Neural cell (in vitro differentiated cells): ENCODE data around the gene SNRPD1. TPM values are rescaled to one million over a fixed set of nuclear protein-coding genes. Genes with fewer than 3 reads are reported as not detected.
"Not testable (repeated sequence)": the region's sequence is repeated elsewhere in the genome, so short reads cannot be mapped to it uniquely, and the experiment has no call there.

Experiments
- H2AFZ ChIP-seq: fragments of 200-600, 300-800 bp; sonication (generic), shearing (Covaris generic); 2 replicates; pipeline ENCODE4 v1.6.0; 2014; ENCODE audit warnings: low read depth, mild to moderate bottlenecking, antibody characterized with exemption, low read length, moderate library complexity
- H3F3A ChIP-seq: fragments of 200-600 bp; shearing (Covaris generic); 2 replicates; pipeline ENCODE4 v1.6.1; 2016; ENCODE audit warnings: mild to moderate bottlenecking, moderate library complexity, mixed read lengths, antibody characterized with exemption, low read length; ENCODE audit not compliant: insufficient read depth, poor library complexity, severe bottlenecking
- H3K27ac ChIP-seq: fragments of 200-600, 300-800 bp; sonication (generic), shearing (Covaris generic); 2 replicates; pipeline ENCODE4 v1.5.1; 2014; ENCODE audit warnings: mild to moderate bottlenecking, low read length, moderate library complexity
- H3K27me3 ChIP-seq: fragments of 300-800, 200-600 bp; sonication (generic), shearing (Covaris generic); 2 replicates; pipeline ENCODE4 v1.6.0; 2014; ENCODE audit warnings: mild to moderate bottlenecking, low read depth, low read length, moderate library complexity; ENCODE audit not compliant: insufficient read depth
- H3K36me3 ChIP-seq: fragments of 300-800, 200-600 bp; sonication (generic), shearing (Covaris generic); 2 replicates; pipeline ENCODE4 v1.5.1; 2014; ENCODE audit warnings: mild to moderate bottlenecking, antibody characterized with exemption, low read length, moderate library complexity; ENCODE audit not compliant: insufficient read depth
- H3K4me2 ChIP-seq: fragments of 300-800, 200-600 bp; sonication (generic), shearing (Covaris generic); 2 replicates; pipeline ENCODE4 v1.6.0; 2014; ENCODE audit warnings: mild to moderate bottlenecking, low read length
- H3K4me3 ChIP-seq: fragments of 300-800, 200-600 bp; sonication (generic), shearing (Covaris generic); 2 replicates; pipeline ENCODE4 v1.5.1; 2014; ENCODE audit warnings: mild to moderate bottlenecking, low read length, moderate library complexity
- H3K79me2 ChIP-seq: fragments of 200-600 bp; shearing (Covaris generic); replicated peaks from 2 replicates; pipeline ENCODE4 v1.6.0; 2014; ENCODE audit warnings: mild to moderate bottlenecking, low read length, moderate library complexity; ENCODE audit not compliant: insufficient read depth
- H3K9ac ChIP-seq: fragments of 300-800, 200-600 bp; sonication (generic), shearing (Covaris generic); 2 replicates; pipeline ENCODE4 v1.6.1; 2016; ENCODE audit warnings: mild to moderate bottlenecking, low read length, mixed read lengths
- H3K9me2 ChIP-seq: fragments of 200-600 bp; shearing (Covaris generic); 2 replicates; pipeline ENCODE4 v1.6.1; 2016; ENCODE audit warnings: mild to moderate bottlenecking, low read length, mixed read lengths; ENCODE audit not compliant: insufficient read depth
- H3K9me3 ChIP-seq: fragments of 200-600, 300-800 bp; sonication (generic), shearing (Covaris generic); 2 replicates; pipeline ENCODE4 v1.6.1; 2016; ENCODE audit warnings: mild to moderate bottlenecking, mixed run types, low read length, moderate library complexity, mixed read lengths
- H4K20me1 ChIP-seq: fragments of 200-600 bp; shearing (Covaris generic); 2 replicates; pipeline ENCODE4 v1.6.1; 2016; ENCODE audit warnings: mild to moderate bottlenecking, mixed run types; ENCODE audit not compliant: insufficient read depth
- EP300 ChIP-seq: fragments of 450-650 bp; conservative IDR thresholded peaks from 2 replicates; pipeline ENCODE4 v1.6.1; 2014; ENCODE audit warnings: antibody characterized with exemption, mild to moderate bottlenecking, moderate library complexity; ENCODE audit not compliant: poor library complexity, severe bottlenecking
- EZH2 ChIP-seq: fragments of 200-600, 300-800 bp; shearing (Covaris generic), sonication (generic); IDR thresholded peaks from 2 replicates; pipeline ENCODE4 v1.6.1; 2014; ENCODE audit warnings: antibody characterized with exemption, low read length, borderline replicate concordance, mild to moderate bottlenecking; ENCODE audit not compliant: insufficient read depth, poor library complexity, severe bottlenecking
- MXI1 ChIP-seq: fragments of 450-650 bp; conservative IDR thresholded peaks from 2 replicates; pipeline ENCODE4 v1.6.1; 2014; ENCODE audit warnings: antibody characterized with exemption, mild to moderate bottlenecking; ENCODE audit not compliant: poor library complexity, severe bottlenecking
- POLR2AphosphoS5 ChIP-seq: IDR thresholded peaks from 2 replicates; pipeline ENCODE4 v1.6.1; 2012
- RAD21 ChIP-seq: fragments of 450-650 bp; conservative IDR thresholded peaks from 2 replicates; pipeline ENCODE4 v1.6.1; 2014; ENCODE audit warnings: antibody characterized with exemption, mild to moderate bottlenecking, moderate library complexity
- SMC3 ChIP-seq: fragments of 450-650 bp; conservative IDR thresholded peaks from 2 replicates; pipeline ENCODE4 v1.6.1; 2014; ENCODE audit warnings: antibody characterized with exemption, mild to moderate bottlenecking, moderate library complexity; ENCODE audit not compliant: poor library complexity
- TAF1 ChIP-seq: IDR thresholded peaks from 2 replicates; pipeline ENCODE4 v1.6.1; 2012; ENCODE audit warnings: low read depth
- polyA plus RNA-seq: library from polyadenylated mRNA; depleted of rRNA; stranded (reverse); fragments of >200 nt; gene quantifications from 2 replicates; pipeline ENCODE4 v1.2.3, GENCODE V29; 2014
- TF ChIP-seq, protein P1 (sequence below): IDR thresholded peaks from 2 replicates; pipeline ENCODE4 v1.6.1; 2012; ENCODE audit warnings: borderline replicate concordance
- TF ChIP-seq, protein P2 (sequence below): fragments of 450-650 bp; IDR thresholded peaks from 2 replicates; pipeline ENCODE4 v1.5.1; 2014; ENCODE audit warnings: antibody characterized with exemption, mild to moderate bottlenecking, moderate library complexity; ENCODE audit not compliant: poor library complexity, severe bottlenecking

The SNRPD1 gene
- polyA plus RNA-seq, 1 donor from 2014 or later: 68.2 TPM

- H3K9ac ChIP-seq, H3K4me2 ChIP-seq, H3K9me2 ChIP-seq, H2AFZ ChIP-seq, H3K27ac ChIP-seq, H3K27me3 ChIP-seq, H3K4me3 ChIP-seq, H4K20me1 ChIP-seq, H3F3A ChIP-seq, H3K36me3 ChIP-seq, H3K9me3 ChIP-seq: not testable (repeated sequence)
- H3K79me2 ChIP-seq: peaks cover 48% of the 10 kb centered on the region
Observed at GRCh38 chr18:21621640-21622039, 9.5 kb downstream of the SNRPD1 start.

- no peak overlapping the region for H3K9ac ChIP-seq
- no peaks in the 10 kb centered on the region for H3K27me3 ChIP-seq
- H3K36me3 ChIP-seq: peaks cover 9% of the 10 kb centered on the region
- no peak overlapping the region for H3K4me2 ChIP-seq
- no peak for TF ChIP-seq SMC3
- no peak for TF ChIP-seq RAD21
- TF ChIP-seq MXI1: no peak
- no peak for TF ChIP-seq EP300
- TF ChIP-seq, protein P1, sequence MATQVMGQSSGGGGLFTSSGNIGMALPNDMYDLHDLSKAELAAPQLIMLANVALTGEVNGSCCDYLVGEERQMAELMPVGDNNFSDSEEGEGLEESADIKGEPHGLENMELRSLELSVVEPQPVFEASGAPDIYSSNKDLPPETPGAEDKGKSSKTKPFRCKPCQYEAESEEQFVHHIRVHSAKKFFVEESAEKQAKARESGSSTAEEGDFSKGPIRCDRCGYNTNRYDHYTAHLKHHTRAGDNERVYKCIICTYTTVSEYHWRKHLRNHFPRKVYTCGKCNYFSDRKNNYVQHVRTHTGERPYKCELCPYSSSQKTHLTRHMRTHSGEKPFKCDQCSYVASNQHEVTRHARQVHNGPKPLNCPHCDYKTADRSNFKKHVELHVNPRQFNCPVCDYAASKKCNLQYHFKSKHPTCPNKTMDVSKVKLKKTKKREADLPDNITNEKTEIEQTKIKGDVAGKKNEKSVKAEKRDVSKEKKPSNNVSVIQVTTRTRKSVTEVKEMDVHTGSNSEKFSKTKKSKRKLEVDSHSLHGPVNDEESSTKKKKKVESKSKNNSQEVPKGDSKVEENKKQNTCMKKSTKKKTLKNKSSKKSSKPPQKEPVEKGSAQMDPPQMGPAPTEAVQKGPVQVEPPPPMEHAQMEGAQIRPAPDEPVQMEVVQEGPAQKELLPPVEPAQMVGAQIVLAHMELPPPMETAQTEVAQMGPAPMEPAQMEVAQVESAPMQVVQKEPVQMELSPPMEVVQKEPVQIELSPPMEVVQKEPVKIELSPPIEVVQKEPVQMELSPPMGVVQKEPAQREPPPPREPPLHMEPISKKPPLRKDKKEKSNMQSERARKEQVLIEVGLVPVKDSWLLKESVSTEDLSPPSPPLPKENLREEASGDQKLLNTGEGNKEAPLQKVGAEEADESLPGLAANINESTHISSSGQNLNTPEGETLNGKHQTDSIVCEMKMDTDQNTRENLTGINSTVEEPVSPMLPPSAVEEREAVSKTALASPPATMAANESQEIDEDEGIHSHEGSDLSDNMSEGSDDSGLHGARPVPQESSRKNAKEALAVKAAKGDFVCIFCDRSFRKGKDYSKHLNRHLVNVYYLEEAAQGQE: no peak
- TF ChIP-seq EZH2: no peak
- TF ChIP-seq, protein P2, sequence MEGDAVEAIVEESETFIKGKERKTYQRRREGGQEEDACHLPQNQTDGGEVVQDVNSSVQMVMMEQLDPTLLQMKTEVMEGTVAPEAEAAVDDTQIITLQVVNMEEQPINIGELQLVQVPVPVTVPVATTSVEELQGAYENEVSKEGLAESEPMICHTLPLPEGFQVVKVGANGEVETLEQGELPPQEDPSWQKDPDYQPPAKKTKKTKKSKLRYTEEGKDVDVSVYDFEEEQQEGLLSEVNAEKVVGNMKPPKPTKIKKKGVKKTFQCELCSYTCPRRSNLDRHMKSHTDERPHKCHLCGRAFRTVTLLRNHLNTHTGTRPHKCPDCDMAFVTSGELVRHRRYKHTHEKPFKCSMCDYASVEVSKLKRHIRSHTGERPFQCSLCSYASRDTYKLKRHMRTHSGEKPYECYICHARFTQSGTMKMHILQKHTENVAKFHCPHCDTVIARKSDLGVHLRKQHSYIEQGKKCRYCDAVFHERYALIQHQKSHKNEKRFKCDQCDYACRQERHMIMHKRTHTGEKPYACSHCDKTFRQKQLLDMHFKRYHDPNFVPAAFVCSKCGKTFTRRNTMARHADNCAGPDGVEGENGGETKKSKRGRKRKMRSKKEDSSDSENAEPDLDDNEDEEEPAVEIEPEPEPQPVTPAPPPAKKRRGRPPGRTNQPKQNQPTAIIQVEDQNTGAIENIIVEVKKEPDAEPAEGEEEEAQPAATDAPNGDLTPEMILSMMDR: no peak
- no peak for TF ChIP-seq TAF1
- no peak overlapping the region for H3K4me3 ChIP-seq
- no peak overlapping the region for H2AFZ ChIP-seq
- no peaks in the 10 kb centered on the region for H3K9me2 ChIP-seq
- no peaks in the 10 kb centered on the region for H3K9me3 ChIP-seq
- no peaks in the 10 kb centered on the region for H3K79me2 ChIP-seq
- no peaks in the 10 kb centered on the region for H3F3A ChIP-seq
- no peak overlapping the region for H3K27ac ChIP-seq
- no peaks in the 10 kb centered on the region for H4K20me1 ChIP-seq
Observed at GRCh38 chr18:21629089-21629832, 17.1 kb downstream of the SNRPD1 start.

GRCh38 chr18:21632393-21632792 lies 20.3 kb downstream of the SNRPD1 start:
- no peak overlapping the region for H3K27ac ChIP-seq
- H3K9me3 ChIP-seq: no peaks in the 10 kb centered on the region
- no peaks in the 10 kb centered on the region for H3K27me3 ChIP-seq
- H3K9ac ChIP-seq: no peak overlapping the region
- no peaks in the 10 kb centered on the region for H3K9me2 ChIP-seq
- no peaks in the 10 kb centered on the region for H4K20me1 ChIP-seq
- no peak overlapping the region for H3K4me2 ChIP-seq
- no peaks in the 10 kb centered on the region for H3K79me2 ChIP-seq
- TF ChIP-seq, protein P2: no peak
- TF ChIP-seq EP300 (no peak), RAD21 (no peak), EZH2 (no peak), TAF1 (no peak), SMC3 (no peak), MXI1 (no peak), POLR2AphosphoS5 (no peak)
- TF ChIP-seq, protein P1: no peak
- no peaks in the 10 kb centered on the region for H3F3A ChIP-seq
- peaks cover 9% of the 10 kb centered on the region for H3K36me3 ChIP-seq
- no peak overlapping the region for H3K4me3 ChIP-seq
- no peak overlapping the region for H2AFZ ChIP-seq
